HG03175 (cell line): ENCODE data around the gene NDC80.
"Not testable (repeated sequence)": the region's sequence is repeated elsewhere in the genome, so short reads cannot be mapped to it uniquely, and the experiment has no call there.

Experiments
- ATAC-seq: cut with Tn5 transposase; IDR thresholded peaks from one replicate; pipeline ENCODE4 v1.9.1; 2021; ENCODE audit warnings: mild to moderate bottlenecking, moderate library complexity; ENCODE audit not compliant: unreplicated experiment

NDC80 gene

GRCh38 chr18:2571200-2572170, at the start of gene NDC80, which contains the start of gene METTL4:
Gene NDC80 (plus strand): TSS chr18:2571557. CDS start chr18:2572986, 1,429 bp downstream.
Gene METTL4 (minus strand): TSS chr18:2571505. CDS start chr18:2567216, 4,289 bp downstream.
- peak; percentile 75 for ATAC-seq

GRCh38 chr18:2522112-2522511, 49.2 kb upstream of the NDC80 start:
- peak; percentile 69 for ATAC-seq

GRCh38 chr18:2524794-2525198, 46.6 kb upstream of the NDC80 start:
- ATAC-seq, result not testable (repeated sequence)

GRCh38 chr18:2526329-2526728, 45.0 kb upstream of the NDC80 start:
- ATAC-seq, result no peak

- ATAC-seq, result no peak
Observed at GRCh38 chr18:2529154-2529553, 42.2 kb upstream of the NDC80 start.

- no peak for ATAC-seq
Observed at GRCh38 chr18:2531751-2532150, 39.6 kb upstream of the NDC80 start.

- ATAC-seq, result no peak
Observed at GRCh38 chr18:2532797-2533196, 38.6 kb upstream of the NDC80 start.

GRCh38 chr18:2534906-2535305, 36.5 kb upstream of the NDC80 start:
- ATAC-seq, result peak; percentile 46

GRCh38 chr18:2535419-2535910, 35.9 kb upstream of the NDC80 start:
- ATAC-seq, result peak; percentile 38

- no peak for ATAC-seq
Observed at GRCh38 chr18:2536063-2536462, 35.3 kb upstream of the NDC80 start.

- no peak for ATAC-seq
Observed at GRCh38 chr18:2536493-2536892, 34.9 kb upstream of the NDC80 start.

GRCh38 chr18:2537296-2537695, 34.1 kb upstream of the NDC80 start:
- ATAC-seq, result no peak

- ATAC-seq, result no peak
Observed at GRCh38 chr18:2538236-2538635, 33.1 kb upstream of the NDC80 start.

- ATAC-seq, result no peak
Observed at GRCh38 chr18:2538844-2539243, 32.5 kb upstream of the NDC80 start.

GRCh38 chr18:2540575-2540974, 30.8 kb upstream of the NDC80 start:
- no peak for ATAC-seq

- ATAC-seq, result peak; percentile 72
Observed at GRCh38 chr18:2541925-2542563, 29.3 kb upstream of the NDC80 start.

GRCh38 chr18:2545155-2545554, 26.2 kb upstream of the NDC80 start:
- ATAC-seq, result no peak

- ATAC-seq, result peak; percentile 68
Observed at GRCh38 chr18:2547477-2548087, 23.8 kb upstream of the NDC80 start.

- no peak for ATAC-seq
Observed at GRCh38 chr18:2549462-2549861, 21.9 kb upstream of the NDC80 start.

- no peak for ATAC-seq
Observed at GRCh38 chr18:2551425-2551824, 19.9 kb upstream of the NDC80 start.

- ATAC-seq, result no peak
Observed at GRCh38 chr18:2554696-2555095, 16.7 kb upstream of the NDC80 start.
